AG09309 (cell line): ENCODE results near the gene DTNBP1.
A peak's percentile ranks its signal among the peaks of the same experiment; 100 is the strongest.
"Not testable (repeated sequence)": the region's sequence is repeated elsewhere in the genome, so short reads cannot be mapped to it uniquely, and the experiment has no call there.

Experiments
- DNase-seq: peaks from one replicate; pipeline ENCODE4 v3.0.0-alpha.2; 2010; ENCODE audit warnings: low read depth
- H3K4me3 ChIP-seq: 2 replicates; pipeline ENCODE4 v1.5.1; 2011; ENCODE audit warnings: mild to moderate bottlenecking, low read depth, low read length, moderate library complexity; ENCODE audit not compliant: control insufficient read depth
- TF ChIP-seq, protein P1 (sequence below): IDR thresholded peaks from 2 replicates; pipeline ENCODE4 v1.5.1; 2011; ENCODE audit warnings: mild to moderate bottlenecking, low read depth, low read length, inconsistent platforms; ENCODE audit not compliant: insufficient read depth, control insufficient read depth; ENCODE audit errors: missing control alignments

The DTNBP1 gene

DNA sequence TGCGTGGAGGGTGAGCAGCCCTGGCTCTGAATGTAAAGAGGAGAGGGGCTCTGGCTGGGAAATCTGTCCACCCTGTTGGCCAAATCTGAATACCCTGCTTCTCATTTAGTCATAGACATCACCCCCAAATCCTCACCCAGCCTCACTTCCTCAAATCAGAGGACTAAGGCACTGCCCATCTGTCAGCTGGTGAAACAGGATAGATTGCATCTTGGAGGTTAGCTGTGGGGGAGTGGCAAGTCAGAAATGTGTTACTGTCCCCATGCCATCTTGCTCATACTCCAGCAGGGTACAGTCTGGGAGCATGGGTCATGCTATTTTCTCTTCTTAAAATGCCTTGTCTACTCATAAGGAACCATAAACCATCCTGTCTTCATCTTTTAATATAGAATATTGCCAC is 9.5 kb upstream of the DTNBP1 start:
- no peak for DNase-seq
- no peak overlapping the region for H3K4me3 ChIP-seq
- TF ChIP-seq, protein P1, sequence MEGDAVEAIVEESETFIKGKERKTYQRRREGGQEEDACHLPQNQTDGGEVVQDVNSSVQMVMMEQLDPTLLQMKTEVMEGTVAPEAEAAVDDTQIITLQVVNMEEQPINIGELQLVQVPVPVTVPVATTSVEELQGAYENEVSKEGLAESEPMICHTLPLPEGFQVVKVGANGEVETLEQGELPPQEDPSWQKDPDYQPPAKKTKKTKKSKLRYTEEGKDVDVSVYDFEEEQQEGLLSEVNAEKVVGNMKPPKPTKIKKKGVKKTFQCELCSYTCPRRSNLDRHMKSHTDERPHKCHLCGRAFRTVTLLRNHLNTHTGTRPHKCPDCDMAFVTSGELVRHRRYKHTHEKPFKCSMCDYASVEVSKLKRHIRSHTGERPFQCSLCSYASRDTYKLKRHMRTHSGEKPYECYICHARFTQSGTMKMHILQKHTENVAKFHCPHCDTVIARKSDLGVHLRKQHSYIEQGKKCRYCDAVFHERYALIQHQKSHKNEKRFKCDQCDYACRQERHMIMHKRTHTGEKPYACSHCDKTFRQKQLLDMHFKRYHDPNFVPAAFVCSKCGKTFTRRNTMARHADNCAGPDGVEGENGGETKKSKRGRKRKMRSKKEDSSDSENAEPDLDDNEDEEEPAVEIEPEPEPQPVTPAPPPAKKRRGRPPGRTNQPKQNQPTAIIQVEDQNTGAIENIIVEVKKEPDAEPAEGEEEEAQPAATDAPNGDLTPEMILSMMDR: no peak

DNA sequence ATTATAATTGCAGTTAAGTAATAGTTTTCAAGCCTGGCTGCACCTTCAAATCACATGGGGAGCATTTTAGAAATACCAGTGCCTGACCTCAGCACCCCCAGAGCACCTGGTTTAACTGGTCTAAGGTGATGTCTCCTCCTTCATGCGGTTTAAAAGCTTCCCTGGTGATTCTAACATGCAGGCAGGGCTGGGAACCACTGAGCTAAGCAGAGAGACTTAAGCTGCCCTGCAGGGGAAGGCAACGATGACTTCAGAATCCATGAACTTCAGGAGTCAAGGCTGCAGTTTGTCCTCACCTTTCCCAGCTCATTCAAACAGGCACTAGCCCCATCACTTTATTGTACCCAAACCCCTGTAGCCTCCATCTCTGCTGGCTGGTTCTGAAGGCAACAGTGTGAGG is 6.1 kb upstream of the DTNBP1 start:
- DNase-seq: no peak
- H3K4me3 ChIP-seq: no peak overlapping the region
- TF ChIP-seq, protein P1: no peak

DNA sequence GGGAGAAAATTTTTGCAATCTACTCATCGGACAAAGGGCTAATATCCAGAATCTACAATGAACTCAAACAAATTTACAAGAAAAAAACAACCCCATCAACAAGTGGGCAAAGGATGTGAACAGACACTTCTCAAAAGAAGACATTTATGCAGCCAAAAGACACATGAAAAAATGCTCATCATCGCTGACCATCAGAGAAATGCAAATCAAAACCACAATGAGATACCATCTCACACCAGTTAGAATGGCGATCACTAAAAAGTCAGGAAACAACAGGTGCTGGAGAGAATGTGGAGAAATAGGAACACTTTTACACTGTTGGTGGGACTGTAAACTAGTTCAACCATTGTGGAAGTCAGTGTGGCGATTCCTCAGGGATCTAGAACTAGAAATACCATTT is 4.1 kb upstream of the DTNBP1 start:
- H3K4me3 ChIP-seq, DNase-seq: not testable (repeated sequence)

DNA sequence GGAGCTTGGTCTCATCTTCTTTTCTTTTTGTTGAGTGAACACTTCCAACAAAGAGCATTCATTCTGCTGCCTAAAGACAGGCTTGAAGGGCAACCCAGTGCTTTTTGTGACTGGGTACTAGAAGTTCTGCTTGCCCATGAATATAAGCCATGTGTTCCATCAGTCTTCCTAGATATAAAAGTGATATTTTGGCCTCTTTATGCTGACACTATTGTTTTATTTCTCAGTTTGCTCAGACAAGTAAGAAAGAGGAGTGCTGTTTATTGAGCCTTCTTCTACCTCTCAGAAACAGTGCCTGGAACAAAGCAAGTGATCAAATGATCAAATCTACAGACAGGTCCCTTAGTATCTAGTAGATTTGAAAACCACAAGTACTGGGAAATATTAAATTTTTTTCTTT is 2.4 kb upstream of the DTNBP1 start:
- TF ChIP-seq, protein P1: no peak
- no peak for DNase-seq
- H3K4me3 ChIP-seq: no peak overlapping the region

DNA sequence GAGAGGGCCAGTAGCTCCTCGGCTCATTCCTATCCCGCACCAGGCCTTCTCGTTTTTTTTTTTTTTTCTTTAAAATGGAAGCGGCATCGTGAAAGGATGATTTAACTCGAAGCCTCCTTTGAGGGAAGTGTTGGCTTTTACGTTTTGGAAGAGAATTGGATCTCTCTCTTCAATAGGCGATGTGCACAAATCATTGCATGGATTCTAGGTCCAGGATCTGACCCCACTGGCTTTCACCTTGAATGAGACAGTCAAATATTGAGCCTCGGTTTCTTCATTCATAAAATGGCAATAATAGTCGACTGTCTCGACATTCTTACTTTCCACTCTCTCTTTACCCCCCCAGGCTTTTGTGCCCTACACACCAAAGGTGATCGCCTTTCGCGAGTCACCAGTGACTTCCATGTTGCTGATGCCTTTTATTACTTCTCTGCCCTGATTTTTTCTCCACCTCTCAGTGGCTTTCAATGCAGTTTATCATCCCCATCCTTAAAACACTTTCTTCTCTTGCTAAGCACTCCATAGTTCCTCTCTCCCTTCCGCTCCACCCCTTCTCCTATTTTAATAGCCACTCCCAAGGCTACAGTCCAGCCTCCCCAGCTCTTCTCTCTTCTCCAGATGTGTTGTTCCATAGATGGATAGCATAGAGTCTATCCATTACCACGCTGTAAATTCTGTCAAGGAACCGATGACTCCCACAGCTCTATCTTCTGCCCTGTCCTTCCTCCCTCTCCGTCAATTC is 473 bp upstream of the DTNBP1 start:
- TF ChIP-seq, protein P1: no peak
- peak overlapping the region; percentile 58 for H3K4me3 ChIP-seq
- no peak for DNase-seq

DNA sequence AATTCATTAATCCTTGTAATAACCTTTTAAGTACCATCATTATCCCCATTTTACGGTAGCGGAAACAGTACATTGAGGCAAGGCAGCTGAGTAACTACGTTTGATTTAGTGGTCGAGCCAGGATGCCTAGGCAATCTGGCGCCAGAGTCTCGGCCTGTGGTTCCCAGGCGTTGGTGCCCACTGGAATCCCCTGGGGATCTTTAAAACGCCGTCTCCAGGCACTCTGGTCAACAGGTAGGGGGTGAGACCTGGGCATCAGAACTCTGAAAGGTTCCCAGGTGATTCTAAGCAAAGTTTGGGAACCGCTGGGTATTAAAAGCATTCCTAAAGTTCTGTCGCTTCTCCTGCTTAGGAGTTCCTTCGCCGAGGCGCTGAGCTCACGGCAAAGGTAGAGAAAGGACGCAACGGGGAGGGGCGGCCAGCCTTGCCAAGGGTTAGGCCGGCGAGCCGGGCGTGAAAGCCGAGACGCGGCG is 939 bp downstream of the DTNBP1 start:
- DNase-seq: no peak
- TF ChIP-seq, protein P1: no peak
- H3K4me3 ChIP-seq: peak overlapping the region; percentile 58

DNA sequence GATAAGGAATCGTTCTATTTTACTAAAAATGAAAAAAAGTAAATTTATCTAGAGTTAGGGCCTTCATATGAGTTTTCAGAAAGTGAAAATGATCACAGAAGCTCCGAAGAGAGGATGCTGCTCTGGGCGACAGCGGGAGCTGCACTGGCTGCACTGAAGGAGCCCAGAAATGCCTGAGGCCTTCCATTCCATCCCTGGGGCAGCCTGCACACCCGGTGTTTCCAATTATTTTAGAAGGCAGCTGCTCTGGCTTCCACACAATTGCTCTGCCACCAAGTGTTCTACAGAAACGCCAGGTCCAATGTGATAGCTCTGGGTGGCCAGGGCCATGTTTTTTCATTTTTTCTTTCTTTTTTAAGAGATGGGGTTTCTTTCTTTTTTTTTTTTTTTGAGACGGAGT is 3.6 kb downstream of the DTNBP1 start:
- DNase-seq: no peak
- TF ChIP-seq, protein P1: no peak
- H3K4me3 ChIP-seq: no peak overlapping the region
